HepG2 (cell line): ENCODE data around the gene AP4M1. TPM values are rescaled to one million over a fixed set of nuclear protein-coding genes. Genes with fewer than 3 reads are reported as not detected.

Experiments used
- ATM ChIP-seq: fragments of 450-650 bp; IDR thresholded peaks from 2 replicates; pipeline ENCODE4 v1.7.1; 2017; ENCODE audit warnings: mild to moderate bottlenecking, borderline replicate concordance
- EED ChIP-seq: sonication (generic); formaldehyde crosslinking; IDR thresholded peaks from 2 replicates; pipeline ENCODE4 v1.5.0; 2020; ENCODE audit warnings: mild to moderate bottlenecking, missing genetic modification reagents
- MEF2D ChIP-seq: sonication (generic); formaldehyde crosslinking; IDR thresholded peaks from 2 replicates; pipeline ENCODE4 v1.5.1; 2020; ENCODE audit warnings: mild to moderate bottlenecking, missing genetic modification reagents
- PHB2 ChIP-seq: fragments of 450-650 bp; IDR thresholded peaks from 2 replicates; pipeline ENCODE4 v1.6.1; 2018; ENCODE audit not compliant: partially characterized antibody
- PRPF4 ChIP-seq: fragments of 200-400 bp; formaldehyde crosslinking; IDR thresholded peaks from 2 replicates; pipeline ENCODE4 v1.6.1; 2016; ENCODE audit warnings: low read length, low read depth; ENCODE audit not compliant: poor library complexity, severe bottlenecking
- REL ChIP-seq: sonication (generic); formaldehyde crosslinking; conservative IDR thresholded peaks from 2 replicates; pipeline ENCODE4 v1.8.0; 2022; ENCODE audit warnings: mild to moderate bottlenecking, missing genetic modification reagents, moderate library complexity
- SALL2 ChIP-seq: sonication (generic); formaldehyde crosslinking; IDR thresholded peaks from 2 replicates; pipeline ENCODE4 v1.8.1; 2023; ENCODE audit warnings: mild to moderate bottlenecking, missing genetic modification reagents, inconsistent platforms
- SMC3 ChIP-seq: IDR thresholded peaks from 2 replicates; pipeline ENCODE4 v1.6.1; 2011; ENCODE audit warnings: low read length, improper control_type of control experiment
- TEAD3 ChIP-seq: optimal IDR thresholded peaks from 2 replicates; pipeline ENCODE3; 2016; ENCODE audit warnings: borderline replicate concordance
- TMF1 ChIP-seq: sonication (generic); formaldehyde crosslinking; IDR thresholded peaks from 2 replicates; pipeline ENCODE4 v1.8.1; 2022; ENCODE audit warnings: low read depth, missing genetic modification reagents
- TRIM24 ChIP-seq: sonication (generic); formaldehyde crosslinking; IDR thresholded peaks from 2 replicates; pipeline ENCODE4 v1.8.0; 2022; ENCODE audit warnings: mild to moderate bottlenecking, missing genetic modification reagents
- ZBTB7A ChIP-seq: sonication (generic); formaldehyde crosslinking; IDR thresholded peaks from 2 replicates; pipeline ENCODE4 v1.8.0; 2022; ENCODE audit warnings: mild to moderate bottlenecking, missing genetic modification reagents
- ZKSCAN8 ChIP-seq: IDR thresholded peaks from 2 replicates; pipeline ENCODE4 v1.6.1; 2016; ENCODE audit warnings: borderline replicate concordance, missing genetic modification reagents, missing compliant biosample characterization
- ZNF430 ChIP-seq: sonication (generic); formaldehyde crosslinking; IDR thresholded peaks from 2 replicates; pipeline ENCODE4 v1.9.0; 2021; ENCODE audit warnings: mild to moderate bottlenecking, missing genetic modification reagents
- ZNF558 ChIP-seq: sonication (generic); formaldehyde crosslinking; IDR thresholded peaks from 2 replicates; pipeline ENCODE4 v1.9.0; 2022; ENCODE audit warnings: mild to moderate bottlenecking, missing genetic modification reagents, borderline replicate concordance
- ZNF678 ChIP-seq: sonication (generic); formaldehyde crosslinking; IDR thresholded peaks from 2 replicates; pipeline ENCODE4 v1.4.0; 2020; ENCODE audit warnings: mild to moderate bottlenecking, missing genetic modification reagents
- ZNF879 ChIP-seq: sonication (generic); formaldehyde crosslinking; IDR thresholded peaks from 2 replicates; pipeline ENCODE4 v1.8.1; 2023; ENCODE audit warnings: missing genetic modification reagents
- polyA plus RNA-seq, 8 experiments: library from polyadenylated mRNA; depleted of rRNA in 3 of 8; stranded (reverse) in 7 of 8; unstranded in 1 of 8; fragments of >200 nt; fragmentation: Illumina TruSeq in 4 of 8; extraction: Trizol in 4 of 8; gene quantifications; 2 replicates each; pipeline versions ENCODE4 v1.2.1 to v1.2.3, GENCODE V29; 2011 to 2016; ENCODE audit warnings: low read depth in 4 of 8, missing spikeins in 1 of 8, mixed read lengths in 1 of 8; ENCODE audit not compliant: insufficient read depth in 1 of 8
- total RNA-seq, 5 experiments: library from RNA; depleted of rRNA; stranded (reverse); fragments of >200 nt; fragmentation: Illumina TruSeq; extraction: Trizol; gene quantifications; 2 replicates each; pipeline ENCODE4 v1.2.3, GENCODE V29; 2016; ENCODE audit warnings: low read depth in 1 of 5
- TF ChIP-seq, protein P1 (sequence below): sonication (generic); formaldehyde crosslinking; IDR thresholded peaks from 2 replicates; pipeline ENCODE4 v1.5.0; 2020; ENCODE audit warnings: missing genetic modification reagents
- TF ChIP-seq, protein P2 (sequence below): IDR thresholded peaks from 2 replicates; pipeline ENCODE4 v1.6.1; 2016; ENCODE audit warnings: control low read depth
- TF ChIP-seq, protein P3 (sequence below): IDR thresholded peaks from 2 replicates; pipeline ENCODE4 v1.6.1; 2012; ENCODE audit warnings: low read depth, low read length, improper control_type of control experiment
- TF ChIP-seq, protein P4 (sequence below): sonication (generic); formaldehyde crosslinking; IDR thresholded peaks from 2 replicates; pipeline ENCODE4 v1.4.0; 2020; ENCODE audit warnings: missing genetic modification reagents, borderline replicate concordance
- TF ChIP-seq, protein P5 (sequence below): sonication (generic); formaldehyde crosslinking; IDR thresholded peaks from 2 replicates; pipeline ENCODE4 v1.9.0; 2021; ENCODE audit warnings: missing genetic modification reagents, borderline replicate concordance

Gene AP4M1
- total and polyA plus RNA-seq, 2 of the 13 experiments (the other 11 are each of a cell fraction or from before 2014, with no cell fraction given) = 6.3 to 9.7 TPM

DNA sequence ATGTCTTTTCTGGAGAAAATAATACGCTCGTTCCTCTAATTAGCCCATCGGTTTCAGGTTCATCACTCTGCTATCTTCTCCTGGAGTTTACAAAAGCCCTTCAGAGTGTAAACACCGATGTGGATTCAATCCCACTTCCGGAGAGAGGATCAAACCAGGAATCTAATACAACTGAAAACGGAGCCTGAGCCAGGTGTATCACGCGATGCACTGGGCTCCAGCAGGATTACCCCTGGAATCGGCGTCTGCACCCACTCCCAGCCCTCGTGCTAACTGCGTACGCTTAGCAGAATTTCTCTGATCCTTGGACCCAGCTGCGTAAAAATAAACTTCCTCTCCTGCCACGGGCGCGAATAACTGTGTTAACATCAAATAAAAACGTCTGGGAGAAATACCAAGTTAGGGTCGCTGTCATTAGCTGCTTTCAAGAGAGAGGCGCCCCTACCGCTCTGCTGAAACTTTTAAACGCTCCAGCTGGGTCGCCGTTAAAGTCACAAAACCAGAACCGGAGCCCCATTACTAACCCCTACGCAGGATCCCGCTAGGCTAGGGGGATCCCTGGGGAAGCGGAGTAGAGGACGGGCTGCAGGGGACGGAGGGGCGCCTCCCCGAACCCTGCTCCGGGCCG lies 20.4 kb upstream of the AP4M1 start (continued):
- TF ChIP-seq, protein P1, sequence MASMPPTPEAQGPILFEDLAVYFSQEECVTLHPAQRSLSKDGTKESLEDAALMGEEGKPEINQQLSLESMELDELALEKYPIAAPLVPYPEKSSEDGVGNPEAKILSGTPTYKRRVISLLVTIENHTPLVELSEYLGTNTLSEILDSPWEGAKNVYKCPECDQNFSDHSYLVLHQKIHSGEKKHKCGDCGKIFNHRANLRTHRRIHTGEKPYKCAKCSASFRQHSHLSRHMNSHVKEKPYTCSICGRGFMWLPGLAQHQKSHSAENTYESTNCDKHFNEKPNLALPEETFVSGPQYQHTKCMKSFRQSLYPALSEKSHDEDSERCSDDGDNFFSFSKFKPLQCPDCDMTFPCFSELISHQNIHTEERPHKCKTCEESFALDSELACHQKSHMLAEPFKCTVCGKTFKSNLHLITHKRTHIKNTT (CRISPR knock-in tag) = no peak
- TF ChIP-seq ZNF558 (CRISPR knock-in tag) (no peak), TRIM24 (no peak), MEF2D (CRISPR knock-in tag) (no peak), TEAD3 (CRISPR knock-in tag) (no peak), ZNF678 (CRISPR knock-in tag) (no peak), ZNF879 (CRISPR knock-in tag) (no peak; the same call in 1 of the 2 replicates), ATM (no peak), PHB2 (no peak), SMC3 (no peak), PRPF4 (no peak), SALL2 (CRISPR knock-in tag) (no peak), ZKSCAN8 (CRISPR knock-in tag) (no peak; the same call in 1 of the 2 replicates), EED (CRISPR knock-in tag) (no peak), TMF1 (CRISPR knock-in tag) (no peak), ZNF430 (no peak; the same call in 1 of the 2 replicates), REL (CRISPR knock-in tag) (no peak), ZBTB7A (CRISPR knock-in tag) (no peak)
- TF ChIP-seq, protein P2, sequence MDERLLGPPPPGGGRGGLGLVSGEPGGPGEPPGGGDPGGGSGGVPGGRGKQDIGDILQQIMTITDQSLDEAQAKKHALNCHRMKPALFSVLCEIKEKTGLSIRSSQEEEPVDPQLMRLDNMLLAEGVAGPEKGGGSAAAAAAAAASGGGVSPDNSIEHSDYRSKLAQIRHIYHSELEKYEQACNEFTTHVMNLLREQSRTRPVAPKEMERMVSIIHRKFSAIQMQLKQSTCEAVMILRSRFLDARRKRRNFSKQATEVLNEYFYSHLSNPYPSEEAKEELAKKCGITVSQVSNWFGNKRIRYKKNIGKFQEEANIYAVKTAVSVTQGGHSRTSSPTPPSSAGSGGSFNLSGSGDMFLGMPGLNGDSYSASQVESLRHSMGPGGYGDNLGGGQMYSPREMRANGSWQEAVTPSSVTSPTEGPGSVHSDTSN (CRISPR knock-in tag) = no peak
- TF ChIP-seq, protein P3, sequence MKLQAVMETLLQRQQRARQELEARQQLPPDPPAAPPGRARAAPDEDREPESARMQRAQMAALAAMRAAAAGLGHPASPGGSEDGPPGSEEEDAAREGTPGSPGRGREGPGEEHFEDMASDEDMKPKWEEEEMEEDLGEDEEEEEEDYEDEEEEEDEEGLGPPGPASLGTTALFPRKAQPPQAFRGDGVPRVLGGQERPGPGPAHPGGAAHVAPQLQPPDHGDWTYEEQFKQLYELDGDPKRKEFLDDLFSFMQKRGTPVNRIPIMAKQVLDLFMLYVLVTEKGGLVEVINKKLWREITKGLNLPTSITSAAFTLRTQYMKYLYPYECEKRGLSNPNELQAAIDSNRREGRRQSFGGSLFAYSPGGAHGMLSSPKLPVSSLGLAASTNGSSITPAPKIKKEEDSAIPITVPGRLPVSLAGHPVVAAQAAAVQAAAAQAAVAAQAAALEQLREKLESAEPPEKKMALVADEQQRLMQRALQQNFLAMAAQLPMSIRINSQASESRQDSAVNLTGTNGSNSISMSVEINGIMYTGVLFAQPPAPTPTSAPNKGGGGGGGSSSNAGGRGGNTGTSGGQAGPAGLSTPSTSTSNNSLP = 0 out of 2 replicates have a peak, but pooled peaks have one; percentile 61
- TF ChIP-seq, protein P4, sequence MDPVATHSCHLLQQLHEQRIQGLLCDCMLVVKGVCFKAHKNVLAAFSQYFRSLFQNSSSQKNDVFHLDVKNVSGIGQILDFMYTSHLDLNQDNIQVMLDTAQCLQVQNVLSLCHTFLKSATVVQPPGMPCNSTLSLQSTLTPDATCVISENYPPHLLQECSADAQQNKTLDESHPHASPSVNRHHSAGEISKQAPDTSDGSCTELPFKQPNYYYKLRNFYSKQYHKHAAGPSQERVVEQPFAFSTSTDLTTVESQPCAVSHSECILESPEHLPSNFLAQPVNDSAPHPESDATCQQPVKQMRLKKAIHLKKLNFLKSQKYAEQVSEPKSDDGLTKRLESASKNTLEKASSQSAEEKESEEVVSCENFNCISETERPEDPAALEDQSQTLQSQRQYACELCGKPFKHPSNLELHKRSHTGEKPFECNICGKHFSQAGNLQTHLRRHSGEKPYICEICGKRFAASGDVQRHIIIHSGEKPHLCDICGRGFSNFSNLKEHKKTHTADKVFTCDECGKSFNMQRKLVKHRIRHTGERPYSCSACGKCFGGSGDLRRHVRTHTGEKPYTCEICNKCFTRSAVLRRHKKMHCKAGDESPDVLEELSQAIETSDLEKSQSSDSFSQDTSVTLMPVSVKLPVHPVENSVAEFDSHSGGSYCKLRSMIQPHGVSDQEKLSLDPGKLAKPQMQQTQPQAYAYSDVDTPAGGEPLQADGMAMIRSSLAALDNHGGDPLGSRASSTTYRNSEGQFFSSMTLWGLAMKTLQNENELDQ (CRISPR knock-in tag) = no peak
- TF ChIP-seq, protein P5, sequence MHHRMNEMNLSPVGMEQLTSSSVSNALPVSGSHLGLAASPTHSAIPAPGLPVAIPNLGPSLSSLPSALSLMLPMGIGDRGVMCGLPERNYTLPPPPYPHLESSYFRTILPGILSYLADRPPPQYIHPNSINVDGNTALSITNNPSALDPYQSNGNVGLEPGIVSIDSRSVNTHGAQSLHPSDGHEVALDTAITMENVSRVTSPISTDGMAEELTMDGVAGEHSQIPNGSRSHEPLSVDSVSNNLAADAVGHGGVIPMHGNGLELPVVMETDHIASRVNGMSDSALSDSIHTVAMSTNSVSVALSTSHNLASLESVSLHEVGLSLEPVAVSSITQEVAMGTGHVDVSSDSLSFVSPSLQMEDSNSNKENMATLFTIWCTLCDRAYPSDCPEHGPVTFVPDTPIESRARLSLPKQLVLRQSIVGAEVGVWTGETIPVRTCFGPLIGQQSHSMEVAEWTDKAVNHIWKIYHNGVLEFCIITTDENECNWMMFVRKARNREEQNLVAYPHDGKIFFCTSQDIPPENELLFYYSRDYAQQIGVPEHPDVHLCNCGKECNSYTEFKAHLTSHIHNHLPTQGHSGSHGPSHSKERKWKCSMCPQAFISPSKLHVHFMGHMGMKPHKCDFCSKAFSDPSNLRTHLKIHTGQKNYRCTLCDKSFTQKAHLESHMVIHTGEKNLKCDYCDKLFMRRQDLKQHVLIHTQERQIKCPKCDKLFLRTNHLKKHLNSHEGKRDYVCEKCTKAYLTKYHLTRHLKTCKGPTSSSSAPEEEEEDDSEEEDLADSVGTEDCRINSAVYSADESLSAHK (CRISPR knock-in tag) = no peak
